HepG2 (cell line): Measurements from ENCODE around the gene BYSL. TPM values are rescaled to one million over a fixed set of nuclear protein-coding genes. Genes with fewer than 3 reads are reported as not detected.

ENCODE experiments used
- CCDC6 ChIP-seq: sonication (generic); formaldehyde crosslinking; IDR thresholded peaks from 2 replicates; pipeline ENCODE4 v1.8.1; 2022; ENCODE audit warnings: mild to moderate bottlenecking, missing genetic modification reagents, moderate library complexity
- CREBL2 ChIP-seq: sonication (generic); formaldehyde crosslinking; IDR thresholded peaks from 2 replicates; pipeline ENCODE4 v1.8.1; 2023; ENCODE audit warnings: missing genetic modification reagents, mild to moderate bottlenecking, borderline replicate concordance
- DMAP1 ChIP-seq: IDR thresholded peaks from 2 replicates; pipeline ENCODE4 v1.6.1; 2016
- FOXM1 ChIP-seq: sonication (generic); formaldehyde crosslinking; IDR thresholded peaks from 2 replicates; pipeline ENCODE4 v1.5.0; 2020; ENCODE audit warnings: missing genetic modification reagents
- GZF1 ChIP-seq: sonication (generic); formaldehyde crosslinking; IDR thresholded peaks from 2 replicates; pipeline ENCODE4 v1.5.1; 2020; ENCODE audit warnings: mild to moderate bottlenecking, missing genetic modification reagents
- HNRNPK ChIP-seq: fragments of 200-400 bp; formaldehyde crosslinking; IDR thresholded peaks from 2 replicates; pipeline ENCODE4 v1.6.1; 2018; ENCODE audit warnings: low read length, low read depth, moderate library complexity, mild to moderate bottlenecking; ENCODE audit not compliant: poor library complexity, severe bottlenecking
- MNT ChIP-seq: fragments of 450-650 bp; IDR thresholded peaks from 2 replicates; pipeline ENCODE4 v1.6.1; 2016
- NPAS2 ChIP-seq: sonication (generic); formaldehyde crosslinking; IDR thresholded peaks from 2 replicates; pipeline ENCODE4 v1.8.0; 2022; ENCODE audit warnings: mild to moderate bottlenecking, missing genetic modification reagents, borderline replicate concordance
- PLSCR1 ChIP-seq: sonication (generic); formaldehyde crosslinking; IDR thresholded peaks from 2 replicates; pipeline ENCODE4 v1.5.0; 2020; ENCODE audit warnings: missing genetic modification reagents, mild to moderate bottlenecking, borderline replicate concordance
- RARA ChIP-seq: IDR thresholded peaks from 2 replicates; pipeline ENCODE4 v1.6.1; 2016; ENCODE audit warnings: missing genetic modification reagents, missing compliant biosample characterization
- SMAD1 ChIP-seq: sonication (generic); formaldehyde crosslinking; IDR thresholded peaks from 2 replicates; pipeline ENCODE4 v1.4.0; 2020; ENCODE audit warnings: missing genetic modification reagents, low read depth, mild to moderate bottlenecking, borderline replicate concordance
- SRSF9 ChIP-seq: fragments of 200-400 bp; formaldehyde crosslinking; IDR thresholded peaks from 2 replicates; pipeline ENCODE4 v1.6.1; 2018; ENCODE audit warnings: borderline replicate concordance, mild to moderate bottlenecking, low read depth, low read length; ENCODE audit not compliant: insufficient read depth, poor library complexity, severe bottlenecking
- ZFP62 ChIP-seq: sonication (generic); formaldehyde crosslinking; IDR thresholded peaks from 2 replicates; pipeline ENCODE4 v1.4.0; 2020; ENCODE audit warnings: missing genetic modification reagents
- ZNF17 ChIP-seq: sonication (generic); formaldehyde crosslinking; IDR thresholded peaks from 2 replicates; pipeline ENCODE4 v1.5.0; 2020; ENCODE audit warnings: mild to moderate bottlenecking, missing genetic modification reagents
- ZNF326 ChIP-seq: sonication (generic); formaldehyde crosslinking; IDR thresholded peaks from 2 replicates; pipeline ENCODE4 v1.4.0; 2020; ENCODE audit warnings: missing genetic modification reagents, borderline replicate concordance
- ZNF337 ChIP-seq: sonication (generic); formaldehyde crosslinking; IDR thresholded peaks from 2 replicates; pipeline ENCODE4 v1.5.1; 2020; ENCODE audit warnings: missing genetic modification reagents, low read depth, mild to moderate bottlenecking, borderline replicate concordance
- ZNF382 ChIP-seq: sonication (generic); formaldehyde crosslinking; IDR thresholded peaks from 2 replicates; pipeline ENCODE4 v1.5.0; 2020; ENCODE audit warnings: missing genetic modification reagents, mild to moderate bottlenecking, borderline replicate concordance
- ZNF646 ChIP-seq: sonication (generic); formaldehyde crosslinking; IDR thresholded peaks from 2 replicates; pipeline ENCODE4 v1.9.0; 2021; ENCODE audit warnings: mild to moderate bottlenecking, missing genetic modification reagents
- polyA plus RNA-seq, 8 experiments: library from polyadenylated mRNA; depleted of rRNA in 3 of 8; stranded (reverse) in 7 of 8; unstranded in 1 of 8; fragments of >200 nt; fragmentation: Illumina TruSeq in 4 of 8; extraction: Trizol in 4 of 8; gene quantifications; 2 replicates each; pipeline versions ENCODE4 v1.2.1 to v1.2.3, GENCODE V29; 2011 to 2016; ENCODE audit warnings: low read depth in 4 of 8, missing spikeins in 1 of 8, mixed read lengths in 1 of 8; ENCODE audit not compliant: insufficient read depth in 1 of 8
- total RNA-seq, 5 experiments: library from RNA; depleted of rRNA; stranded (reverse); fragments of >200 nt; fragmentation: Illumina TruSeq; extraction: Trizol; gene quantifications; 2 replicates each; pipeline ENCODE4 v1.2.3, GENCODE V29; 2016; ENCODE audit warnings: low read depth in 1 of 5
- TF ChIP-seq, protein P1 (sequence below): IDR thresholded peaks from 2 replicates; pipeline ENCODE4 v1.6.1; 2018; ENCODE audit warnings: missing genetic modification reagents, mild to moderate bottlenecking, missing compliant biosample characterization

BYSL gene
- total and polyA plus RNA-seq, 2 of the 13 experiments (the other 11 are each of a cell fraction or from before 2014, with no cell fraction given): 27.9 to 28.6 TPM

DNA sequence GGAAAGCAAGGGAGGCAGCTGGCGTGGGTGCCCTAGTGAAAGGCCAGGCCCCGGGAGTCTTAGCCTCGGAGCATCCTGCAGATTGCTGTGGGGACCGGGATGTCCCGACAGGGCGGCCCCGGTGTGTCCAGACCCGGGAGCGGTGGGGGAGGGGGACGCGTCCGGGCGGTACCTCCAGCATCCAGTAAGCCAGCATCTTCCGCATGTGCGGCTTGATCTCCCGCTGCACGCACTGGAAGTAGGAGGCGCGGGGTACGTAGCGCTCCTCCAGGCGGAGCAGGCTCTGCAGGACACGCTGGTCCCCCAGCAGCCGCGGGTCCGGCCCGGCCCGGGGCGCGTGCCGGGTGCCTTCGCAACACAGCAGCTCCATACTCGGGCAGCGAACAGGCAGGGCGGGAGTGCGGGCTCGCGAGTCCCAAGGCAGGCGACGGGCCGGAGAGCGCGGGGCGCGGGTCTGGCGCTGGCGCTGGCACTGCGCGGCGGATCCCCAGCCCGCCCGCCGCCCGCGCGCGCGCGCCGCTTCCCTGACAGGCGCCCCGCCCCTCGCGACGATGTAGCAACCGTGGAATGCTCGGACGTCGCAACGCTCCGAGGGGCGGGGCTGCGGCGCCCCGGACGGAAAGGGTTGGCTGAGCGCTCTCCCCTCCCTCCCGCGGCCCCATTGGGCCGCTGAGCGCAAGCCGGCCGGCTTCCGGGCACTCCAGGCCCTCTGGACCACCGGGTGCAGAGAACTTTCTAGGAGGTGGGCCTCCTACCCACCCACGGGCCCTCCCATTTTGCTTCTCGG lies 20.2 kb downstream of the BYSL start, which contains the start of gene CCND3 (continued):
- TF ChIP-seq SMAD1 (no peak), FOXM1 (CRISPR knock-in tag) (no peak), MNT (no peak), ZNF646 (no peak), ZNF326 (CRISPR knock-in tag) (no peak), HNRNPK (no peak), SRSF9 (no peak), CCDC6 (no peak; the same call in 1 of the 2 replicates), CREBL2 (CRISPR knock-in tag) (peak; percentile 36; the same call in 1 of the 2 replicates), ZFP62 (CRISPR knock-in tag) (no peak), RARA (CRISPR knock-in tag) (no peak), ZNF382 (no peak), NPAS2 (CRISPR knock-in tag) (no peak), GZF1 (no peak), DMAP1 (peak; percentile 63; the same call in 1 of the 2 replicates), ZNF17 (CRISPR knock-in tag) (no peak), PLSCR1 (CRISPR knock-in tag) (no peak), ZNF337 (no peak)
- TF ChIP-seq, protein P1, sequence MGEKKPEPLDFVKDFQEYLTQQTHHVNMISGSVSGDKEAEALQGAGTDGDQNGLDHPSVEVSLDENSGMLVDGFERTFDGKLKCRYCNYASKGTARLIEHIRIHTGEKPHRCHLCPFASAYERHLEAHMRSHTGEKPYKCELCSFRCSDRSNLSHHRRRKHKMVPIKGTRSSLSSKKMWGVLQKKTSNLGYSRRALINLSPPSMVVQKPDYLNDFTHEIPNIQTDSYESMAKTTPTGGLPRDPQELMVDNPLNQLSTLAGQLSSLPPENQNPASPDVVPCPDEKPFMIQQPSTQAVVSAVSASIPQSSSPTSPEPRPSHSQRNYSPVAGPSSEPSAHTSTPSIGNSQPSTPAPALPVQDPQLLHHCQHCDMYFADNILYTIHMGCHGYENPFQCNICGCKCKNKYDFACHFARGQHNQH (CRISPR knock-in tag): no peak
